ENCODE results near the gene PSMC3.

GRCh38 chr11:47409440-47410369 lies 16.5 kb downstream of the PSMC3 start:
- TF ChIP-seq CTCF (IDR thresholded peaks at IDR 0.05) (no peak), POLR2AphosphoS5 (IDR thresholded peaks at IDR 0.05) (no peak), POLR2A (IDR thresholded peaks at IDR 0.05) (no peak)

All from breast epithelium (tissue), 3 donors.